GM21367 (cell line): ENCODE results near the gene HDDC2.

Experiments
- ATAC-seq: cut with Tn5 transposase; IDR thresholded peaks from one replicate; pipeline ENCODE4 v1.9.1; 2021; ENCODE audit not compliant: unreplicated experiment

The HDDC2 gene

DNA sequence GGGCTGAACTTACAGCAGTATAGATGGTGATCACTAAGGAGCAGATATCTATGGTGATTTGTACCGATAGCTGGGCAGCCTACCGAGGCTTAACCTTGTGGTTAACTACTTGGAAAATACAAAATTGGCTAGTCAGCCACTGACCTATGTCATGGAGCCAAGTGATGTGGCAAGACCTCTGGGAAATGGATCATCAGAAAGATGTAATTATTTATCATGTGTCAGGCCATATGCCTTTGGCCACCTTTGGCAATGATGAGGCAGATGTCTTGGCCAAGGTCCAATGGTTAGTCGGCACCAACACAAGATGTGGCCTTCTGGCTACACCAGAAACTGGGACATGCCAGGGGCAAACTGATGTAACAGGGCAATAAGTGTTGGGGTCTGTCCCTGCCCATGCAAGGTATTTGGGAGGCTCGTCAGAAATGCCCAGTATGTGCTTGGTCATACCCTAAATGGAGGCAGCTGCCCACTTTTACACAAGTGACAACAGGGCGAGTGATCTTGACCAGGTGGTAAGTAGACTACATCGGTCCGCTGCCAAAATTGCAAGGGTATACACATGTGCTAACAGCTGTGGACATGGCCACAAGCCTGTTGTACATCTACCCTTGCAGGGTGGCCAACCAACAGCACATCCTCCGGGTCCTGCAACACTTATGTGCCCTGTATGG lies 30.1 kb downstream of the HDDC2 start:
- no peak for ATAC-seq

GRCh38 chr6:125270380-125270779 lies 31.4 kb downstream of the HDDC2 start:
- no peak for ATAC-seq

- no peak for ATAC-seq
Measured at GRCh38 chr6:125269328-125269985, 32.3 kb downstream of the HDDC2 start.

GRCh38 chr6:125268765-125269164 lies 33.0 kb downstream of the HDDC2 start:
- no peak for ATAC-seq

DNA sequence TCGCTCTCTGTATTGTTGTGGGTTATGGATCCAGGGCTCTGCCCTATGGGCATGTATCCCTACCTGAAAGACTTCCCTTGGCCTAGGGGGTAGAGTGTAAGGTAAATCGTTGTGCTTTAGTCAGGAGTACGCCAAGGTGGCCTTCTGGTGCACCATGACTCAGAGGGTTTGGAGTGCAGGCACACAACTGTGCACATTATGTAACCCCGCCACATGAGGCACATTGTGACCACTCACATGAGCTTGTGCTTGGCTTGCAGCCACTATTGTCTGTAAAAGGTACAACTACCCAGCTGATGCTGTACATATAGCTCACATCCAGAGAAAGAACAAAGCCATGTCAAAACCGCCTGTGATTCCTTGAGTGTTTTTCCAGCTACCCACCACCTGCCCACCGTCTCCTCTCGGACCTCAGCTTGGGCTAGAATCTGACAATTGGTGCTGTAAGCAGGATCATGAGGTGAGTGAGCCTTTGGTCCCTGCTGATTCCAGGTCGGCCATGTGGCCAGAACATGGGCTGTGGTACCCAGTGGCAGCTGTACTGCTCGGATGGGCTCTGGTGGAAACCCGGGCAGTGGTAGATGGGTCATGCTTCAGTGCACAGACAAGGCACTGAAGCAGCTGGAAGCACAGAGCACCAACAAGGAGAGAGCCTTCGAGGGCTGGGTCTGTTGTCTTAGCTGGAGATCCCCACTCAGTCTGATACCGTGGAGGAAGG lies 33.8 kb downstream of the HDDC2 start:
- ATAC-seq, result no peak

DNA sequence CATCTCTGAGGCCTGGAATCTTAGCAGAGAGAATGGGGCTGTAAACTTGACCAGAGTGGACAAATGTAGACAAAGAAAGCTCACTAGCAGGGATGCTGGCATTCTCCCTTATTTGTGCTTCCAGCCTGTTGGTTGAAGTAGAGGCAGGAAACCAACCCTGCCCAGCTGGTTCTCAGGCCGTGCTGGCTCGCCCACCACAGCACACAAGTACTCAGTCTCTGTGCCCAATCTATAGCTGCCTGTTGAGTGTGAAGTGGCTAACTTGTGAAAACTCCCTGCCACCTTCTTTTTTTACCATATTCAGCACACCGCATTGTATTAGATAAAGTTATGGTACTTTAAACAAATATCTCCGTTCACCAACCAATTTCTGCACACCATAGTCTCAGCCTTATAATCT lies 37.3 kb downstream of the HDDC2 start:
- ATAC-seq, result no peak

- ATAC-seq, result no peak
Measured at GRCh38 chr6:125262016-125263013, 39.5 kb downstream of the HDDC2 start.

GRCh38 chr6:125259354-125259736 lies 42.4 kb downstream of the HDDC2 start:
- no peak for ATAC-seq

DNA sequence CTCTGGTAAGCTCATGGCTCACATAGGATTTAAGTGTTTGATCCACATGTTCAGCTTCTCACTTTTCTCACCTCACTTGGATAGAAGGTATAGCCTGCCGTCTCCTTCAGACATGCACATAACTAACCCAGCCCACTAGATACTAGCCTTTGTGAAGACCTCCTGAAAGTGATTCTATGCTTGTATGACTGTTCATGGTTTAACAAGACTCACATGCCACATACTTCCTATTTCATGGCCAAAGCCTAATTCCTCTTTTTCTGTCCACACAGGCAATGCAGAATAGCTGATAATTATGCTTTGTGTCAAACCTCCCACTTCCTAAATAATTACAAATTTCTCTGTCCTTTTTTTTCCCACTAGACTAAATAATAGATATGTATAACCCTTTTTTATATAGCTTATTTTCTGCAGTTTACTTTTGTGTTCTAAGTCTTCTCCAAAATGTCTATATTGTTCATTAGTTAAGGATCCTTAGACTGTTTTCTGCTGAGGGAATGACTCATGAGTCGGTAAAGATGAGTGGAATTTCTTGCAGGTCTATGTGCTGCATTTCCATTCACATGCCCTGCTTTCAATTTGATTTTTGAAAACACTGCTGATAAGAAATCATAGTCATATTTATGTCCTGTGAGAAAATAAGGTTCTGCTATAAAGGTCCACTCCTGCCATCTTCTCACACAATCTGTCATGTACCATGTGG lies 43.0 kb downstream of the HDDC2 start:
- ATAC-seq, result no peak

- ATAC-seq, result no peak
Measured at GRCh38 chr6:125257351-125257750, 44.4 kb downstream of the HDDC2 start.

GRCh38 chr6:125255201-125255600 lies 46.6 kb downstream of the HDDC2 start:
- ATAC-seq, result no peak

DNA sequence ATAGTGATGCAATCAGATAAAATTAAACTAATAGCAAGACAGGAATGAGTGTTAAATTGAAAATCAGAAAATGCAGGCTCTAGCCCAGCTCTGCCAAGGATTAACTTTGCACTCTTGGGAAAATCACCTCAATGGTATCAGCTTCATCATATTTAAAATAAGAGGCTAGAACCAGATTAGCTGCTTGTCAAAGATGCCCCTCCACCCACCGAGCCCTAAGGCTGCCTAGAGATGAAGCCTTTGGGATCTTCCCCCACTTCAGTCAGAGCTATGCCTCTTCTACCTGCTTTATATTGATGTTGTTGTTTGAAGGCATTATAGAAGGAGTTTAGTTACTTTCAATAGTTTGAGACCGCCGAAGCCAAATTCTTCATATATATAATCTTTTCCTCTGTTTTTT lies 47.4 kb downstream of the HDDC2 start:
- ATAC-seq, result no peak

- ATAC-seq, result no peak
Measured at GRCh38 chr6:125253881-125254280, 47.9 kb downstream of the HDDC2 start.

- ATAC-seq, result no peak
Measured at GRCh38 chr6:125252891-125253290, 48.9 kb downstream of the HDDC2 start.

DNA sequence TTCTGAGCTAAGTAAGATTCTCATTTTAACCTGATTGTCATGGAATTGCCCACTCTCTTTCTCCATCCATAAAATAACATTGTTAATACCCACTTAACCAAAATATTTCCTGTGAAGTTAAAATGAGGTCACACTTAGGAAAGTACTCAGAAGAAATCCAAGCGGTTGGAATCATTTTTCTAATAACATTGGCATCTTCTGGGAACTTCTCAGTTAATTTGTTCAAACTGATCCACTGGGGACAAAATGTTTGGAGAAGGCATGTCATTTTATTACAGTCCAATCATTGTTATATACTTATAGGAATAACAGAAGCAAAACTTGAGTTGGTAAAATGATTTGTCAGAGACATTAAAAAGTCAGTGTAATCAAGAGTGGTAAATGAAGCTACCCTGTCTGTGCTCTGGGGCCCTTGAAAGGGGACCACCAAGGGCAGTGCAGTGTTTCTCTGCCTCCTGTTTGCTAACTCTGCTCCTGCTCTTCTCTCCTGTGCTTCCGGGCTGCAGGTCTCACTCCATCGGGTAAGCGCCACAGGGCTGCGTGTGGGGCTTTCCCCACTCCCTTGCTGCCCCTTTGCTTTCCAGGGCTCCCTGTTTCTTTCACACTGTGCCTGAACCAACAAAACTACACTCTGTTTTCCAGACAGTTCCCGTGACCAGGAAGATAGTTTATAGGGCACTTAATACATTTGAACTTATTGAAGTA lies 50.1 kb downstream of the HDDC2 start:
- no peak for ATAC-seq

DNA sequence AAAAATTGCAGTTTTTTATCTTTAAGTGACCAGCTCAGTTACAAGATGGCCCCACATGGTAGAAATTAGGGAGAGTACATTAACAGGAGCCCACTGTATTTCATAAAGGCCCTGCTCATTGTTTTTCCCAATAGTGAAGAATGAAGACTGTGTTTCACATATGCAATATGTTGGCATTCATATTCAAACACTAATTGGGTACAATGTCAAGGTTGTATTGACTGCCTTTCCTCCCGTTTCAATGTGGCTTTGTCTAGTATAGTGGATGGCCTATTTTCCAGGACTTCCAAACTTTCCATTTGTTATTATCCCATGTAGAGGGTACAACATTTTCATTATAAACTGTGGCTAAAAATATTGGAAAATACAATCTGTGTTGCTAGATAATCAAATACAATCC lies 51.3 kb downstream of the HDDC2 start:
- ATAC-seq, result no peak

DNA sequence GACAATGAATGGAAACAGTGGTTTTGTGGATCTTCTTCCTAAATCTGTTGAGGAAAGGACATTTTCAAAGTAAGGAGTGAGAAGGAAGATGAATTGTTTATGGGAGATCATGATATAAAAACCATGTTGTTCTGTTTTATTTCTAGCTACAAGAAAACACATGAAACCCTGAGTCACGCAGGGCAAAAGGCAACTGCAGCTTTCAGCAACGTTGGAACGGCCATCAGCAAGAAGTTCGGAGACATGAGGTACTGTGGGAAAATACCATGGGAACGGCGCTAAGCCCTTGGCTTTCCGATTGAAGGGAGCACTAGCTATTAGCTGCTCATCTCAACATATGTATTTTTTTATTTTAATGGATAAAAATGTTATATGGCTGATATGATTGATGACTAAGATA lies 53.6 kb downstream of the HDDC2 start:
- ATAC-seq, result no peak

GRCh38 chr6:125246566-125246965 lies 55.2 kb downstream of the HDDC2 start:
- no peak for ATAC-seq

DNA sequence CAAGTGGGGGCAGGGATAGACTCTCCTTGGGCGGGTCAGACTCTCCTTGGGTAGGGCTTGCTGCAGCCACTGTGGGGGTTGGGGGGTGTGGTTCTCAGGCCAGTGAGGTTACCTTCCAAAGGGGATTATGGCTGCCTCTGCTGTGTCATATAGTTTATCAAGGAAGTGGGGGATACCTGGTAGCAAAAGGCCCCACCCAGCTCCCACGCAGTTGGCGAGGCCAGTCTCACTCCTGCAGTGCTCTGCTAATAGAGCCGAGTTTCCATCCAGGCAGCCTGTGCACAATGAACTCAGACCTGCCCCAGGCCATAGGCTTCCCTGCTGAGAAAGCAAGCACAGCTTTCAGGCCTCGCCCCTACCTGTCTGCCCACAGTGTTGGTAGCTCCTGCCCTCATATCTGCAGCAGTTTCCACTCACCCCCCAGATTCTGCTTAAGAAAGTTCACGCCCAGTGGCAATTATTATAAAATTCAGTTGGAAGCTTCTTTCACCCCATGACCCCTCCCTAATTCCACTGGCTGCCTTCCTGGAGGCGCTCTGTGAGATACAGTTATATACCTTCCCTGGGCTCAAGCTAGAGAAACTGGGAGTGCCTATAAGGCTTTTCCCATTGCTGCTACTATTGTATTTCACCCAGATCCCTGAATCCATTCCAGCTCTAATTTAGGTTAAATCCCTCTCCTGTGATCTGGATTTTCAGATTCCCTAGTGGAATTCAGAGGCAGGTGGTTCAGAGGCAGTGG lies 56.1 kb downstream of the HDDC2 start:
- no peak for ATAC-seq
